Peyer's patch (tissue), 4 donors: Measurements from ENCODE around the gene ZNF804A. TPM values are rescaled to one million over a fixed set of nuclear protein-coding genes. Genes with fewer than 3 reads are reported as not detected.
A peak's percentile ranks its signal among the peaks of the same experiment; 100 is the strongest.
"Not testable (repeated sequence)": the region's sequence is repeated elsewhere in the genome, so short reads cannot be mapped to it uniquely, and the experiment has no call there.

Experiments
- DNase-seq, 3 donors: peaks; one replicate each; pipeline ENCODE4 v3.0.0-alpha.2; 2017 to 2019
- H3K27ac ChIP-seq, 4 donors: fragments of 200-600 bp; sonication (generic); one replicate each; pipeline ENCODE4 v1.5.1; 2016 to 2019
- H3K27me3 ChIP-seq, 2 donors: fragments of 200-600 bp; sonication (generic); one replicate each; pipeline ENCODE4 v1.5.1; 2019
- H3K36me3 ChIP-seq, 3 donors: fragments of 200-600 bp; sonication (generic); one replicate each; pipeline ENCODE4 v1.5.1; 2016 to 2019
- H3K4me1 ChIP-seq, 4 donors: fragments of 200-600 bp; sonication (generic); one replicate each; pipeline ENCODE4 v1.5.1; 2016 to 2019
- H3K4me3 ChIP-seq, 4 donors: fragments of 200-600 bp; sonication (generic); 1 replicate in 3 of 4; 2 replicates in 1 of 4; pipeline ENCODE4 v1.5.1; 2016 to 2019; ENCODE audit warnings: mild to moderate bottlenecking in 1 of 4
- H3K9me3 ChIP-seq, 4 donors: fragments of 200-600 bp; sonication (generic); one replicate each; pipeline ENCODE4 v1.5.1; 2016 to 2019; ENCODE audit warnings: mild to moderate bottlenecking in 1 of 4
- POLR2A ChIP-seq, 2 donors: fragments of 450-650 bp; IDR thresholded peaks; one replicate each; pipeline ENCODE4 v1.5.1; 2017; ENCODE audit warnings: antibody characterized with exemption in 2 of 2, mild to moderate bottlenecking in 2 of 2, moderate library complexity in 2 of 2
- total RNA-seq, 4 donors: library from RNA; depleted of rRNA; stranded (reverse); fragments of >200 nt; gene quantifications; one replicate each; pipeline ENCODE4 v1.1.0, GENCODE V29; 2016
- TF ChIP-seq, protein P1 (sequence below), 6 experiments: fragments of 450-650 bp in 4 of 6; fragments of 200-600 bp in 2 of 6; sonication (generic) in 1 of 6; IDR thresholded peaks; one replicate each; pipeline ENCODE4 v1.5.1; 2017 to 2019; ENCODE audit warnings: antibody characterized with exemption in 6 of 6, mild to moderate bottlenecking in 3 of 6, moderate library complexity in 1 of 6

ZNF804A gene
- total RNA-seq, 4 donors from 2014 or later: 0.95 to 5.8 (median 2.3) TPM

GRCh38 chr2:184877909-184878308, 279.6 kb downstream of the ZNF804A start:
- Histone ChIP-seq H3K27ac (no peak overlapping the region), H3K4me3 (no peak overlapping the region), H3K9me3 (no peaks in the 10 kb centered on the region), H3K36me3 (no peaks in the 10 kb centered on the region), H3K4me1 (no peaks in the 10 kb centered on the region), H3K27me3 (no peaks in the 10 kb centered on the region)
- TF ChIP-seq, protein P1, sequence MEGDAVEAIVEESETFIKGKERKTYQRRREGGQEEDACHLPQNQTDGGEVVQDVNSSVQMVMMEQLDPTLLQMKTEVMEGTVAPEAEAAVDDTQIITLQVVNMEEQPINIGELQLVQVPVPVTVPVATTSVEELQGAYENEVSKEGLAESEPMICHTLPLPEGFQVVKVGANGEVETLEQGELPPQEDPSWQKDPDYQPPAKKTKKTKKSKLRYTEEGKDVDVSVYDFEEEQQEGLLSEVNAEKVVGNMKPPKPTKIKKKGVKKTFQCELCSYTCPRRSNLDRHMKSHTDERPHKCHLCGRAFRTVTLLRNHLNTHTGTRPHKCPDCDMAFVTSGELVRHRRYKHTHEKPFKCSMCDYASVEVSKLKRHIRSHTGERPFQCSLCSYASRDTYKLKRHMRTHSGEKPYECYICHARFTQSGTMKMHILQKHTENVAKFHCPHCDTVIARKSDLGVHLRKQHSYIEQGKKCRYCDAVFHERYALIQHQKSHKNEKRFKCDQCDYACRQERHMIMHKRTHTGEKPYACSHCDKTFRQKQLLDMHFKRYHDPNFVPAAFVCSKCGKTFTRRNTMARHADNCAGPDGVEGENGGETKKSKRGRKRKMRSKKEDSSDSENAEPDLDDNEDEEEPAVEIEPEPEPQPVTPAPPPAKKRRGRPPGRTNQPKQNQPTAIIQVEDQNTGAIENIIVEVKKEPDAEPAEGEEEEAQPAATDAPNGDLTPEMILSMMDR (IDR thresholded peaks at IDR 0.05): no peak
- DNase-seq: no peak

DNA sequence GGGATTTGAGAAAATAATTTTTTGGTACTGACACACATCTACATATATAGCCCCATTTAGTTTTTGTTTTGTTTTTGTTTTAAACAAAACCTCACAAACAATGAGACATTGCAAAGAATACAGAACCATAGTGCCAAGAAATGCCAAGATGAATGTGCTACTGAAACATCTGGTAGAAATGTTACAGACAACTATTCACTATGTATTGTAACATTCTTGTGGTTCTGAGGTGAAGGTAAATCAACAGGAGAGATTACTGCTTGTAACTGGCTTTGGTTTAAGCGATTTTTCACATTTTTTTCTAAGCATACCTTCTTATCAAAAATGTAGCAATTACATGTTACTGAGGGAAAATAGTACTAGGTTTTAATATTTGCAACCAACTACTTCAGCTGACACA, 281.3 kb downstream of the ZNF804A start:
- Histone ChIP-seq H3K4me1 (no peaks in the 10 kb centered on the region), H3K36me3 (no peaks in the 10 kb centered on the region), H3K9me3 (no peaks in the 10 kb centered on the region), H3K27me3 (no peaks in the 10 kb centered on the region), H3K4me3 (no peak overlapping the region), H3K27ac (no peak overlapping the region)
- DNase-seq: no peak
- TF ChIP-seq, protein P1 (IDR thresholded peaks at IDR 0.05): no peak
- TF ChIP-seq POLR2A (IDR thresholded peaks at IDR 0.05): no peak

GRCh38 chr2:184886585-184886984, 288.3 kb downstream of the ZNF804A start:
- not testable (repeated sequence) for H3K27me3 ChIP-seq, H3K9me3 ChIP-seq, H3K4me1 ChIP-seq, H3K27ac ChIP-seq, H3K4me3 ChIP-seq, H3K36me3 ChIP-seq
- peak in 1 of 3 donors; percentile 7 for DNase-seq

DNA sequence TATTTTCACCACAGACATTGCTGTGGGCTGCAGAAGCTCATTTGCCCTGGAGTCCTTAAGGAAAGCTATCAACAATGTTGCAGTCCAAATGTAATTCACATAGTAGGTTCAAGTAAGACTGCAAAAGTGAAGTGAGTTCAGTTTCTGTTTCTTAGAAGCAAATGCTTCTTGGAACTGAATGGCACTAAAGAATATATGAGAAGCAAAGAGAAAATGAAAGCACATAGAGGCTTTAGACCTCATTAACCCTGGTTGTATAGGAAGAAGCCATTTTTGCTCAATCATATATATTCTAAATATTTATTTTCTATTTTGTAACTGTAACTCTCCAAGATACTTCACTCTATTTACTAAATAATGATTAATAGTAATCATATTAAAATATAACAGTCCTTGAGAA, 292.0 kb downstream of the ZNF804A start:
- no peak for TF ChIP-seq POLR2A (IDR thresholded peaks at IDR 0.05)
- TF ChIP-seq, protein P1 (IDR thresholded peaks at IDR 0.05): no peak
- Histone ChIP-seq H3K36me3 (no peaks in the 10 kb centered on the region), H3K9me3 (peaks cover 0 to 3% (median 0%) of the 10 kb centered on the region in 4 donors), H3K27me3 (no peaks in the 10 kb centered on the region), H3K4me3 (no peak overlapping the region), H3K4me1 (no peaks in the 10 kb centered on the region), H3K27ac (no peak overlapping the region)
- no peak for DNase-seq

DNA sequence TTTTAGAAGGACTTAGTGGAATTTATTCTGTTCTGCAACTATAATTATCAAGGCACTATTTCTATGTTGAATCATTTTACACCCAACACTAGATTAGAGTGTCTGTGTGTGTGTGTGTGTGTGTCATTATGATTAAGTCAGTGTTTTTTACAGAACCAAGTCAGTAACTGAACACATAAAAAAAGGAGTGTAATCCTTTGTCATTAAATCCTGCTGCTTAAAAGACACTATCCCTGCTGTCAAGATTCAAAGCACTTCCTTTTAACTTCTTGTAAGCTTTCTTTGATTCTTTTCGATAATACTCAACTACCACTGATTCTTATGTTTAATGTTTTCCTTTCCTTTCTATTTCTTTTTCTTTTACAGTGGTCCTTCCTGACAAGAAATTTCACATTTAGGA, 306.7 kb downstream of the ZNF804A start:
- H3K27ac ChIP-seq: no peak overlapping the region
- no peak overlapping the region for H3K4me3 ChIP-seq
- DNase-seq: no peak
- TF ChIP-seq, protein P1 (IDR thresholded peaks at IDR 0.05): no peak
- no peak for TF ChIP-seq POLR2A (IDR thresholded peaks at IDR 0.05)
- no peaks in the 10 kb centered on the region for H3K36me3 ChIP-seq
- H3K4me1 ChIP-seq: no peaks in the 10 kb centered on the region
- H3K9me3 ChIP-seq: no peaks in the 10 kb centered on the region
- no peaks in the 10 kb centered on the region for H3K27me3 ChIP-seq

GRCh38 chr2:184906160-184906559, 307.8 kb downstream of the ZNF804A start:
- no peak for DNase-seq
- TF ChIP-seq, protein P1 (IDR thresholded peaks at IDR 0.05): no peak
- TF ChIP-seq POLR2A (IDR thresholded peaks at IDR 0.05): no peak
- Histone ChIP-seq H3K9me3 (no peaks in the 10 kb centered on the region), H3K4me1 (no peaks in the 10 kb centered on the region), H3K36me3 (no peaks in the 10 kb centered on the region), H3K27ac (no peak overlapping the region), H3K27me3 (no peaks in the 10 kb centered on the region), H3K4me3 (no peak overlapping the region)
